GM21619 (cell line): ENCODE measurements around the gene SLC23A2.
A peak's percentile ranks its signal among the peaks of the same experiment; 100 is the strongest.

ENCODE experiments used
- ATAC-seq: cut with Tn5 transposase; IDR thresholded peaks from one replicate; pipeline ENCODE4 v1.9.1; 2021; ENCODE audit not compliant: unreplicated experiment

The SLC23A2 gene

DNA sequence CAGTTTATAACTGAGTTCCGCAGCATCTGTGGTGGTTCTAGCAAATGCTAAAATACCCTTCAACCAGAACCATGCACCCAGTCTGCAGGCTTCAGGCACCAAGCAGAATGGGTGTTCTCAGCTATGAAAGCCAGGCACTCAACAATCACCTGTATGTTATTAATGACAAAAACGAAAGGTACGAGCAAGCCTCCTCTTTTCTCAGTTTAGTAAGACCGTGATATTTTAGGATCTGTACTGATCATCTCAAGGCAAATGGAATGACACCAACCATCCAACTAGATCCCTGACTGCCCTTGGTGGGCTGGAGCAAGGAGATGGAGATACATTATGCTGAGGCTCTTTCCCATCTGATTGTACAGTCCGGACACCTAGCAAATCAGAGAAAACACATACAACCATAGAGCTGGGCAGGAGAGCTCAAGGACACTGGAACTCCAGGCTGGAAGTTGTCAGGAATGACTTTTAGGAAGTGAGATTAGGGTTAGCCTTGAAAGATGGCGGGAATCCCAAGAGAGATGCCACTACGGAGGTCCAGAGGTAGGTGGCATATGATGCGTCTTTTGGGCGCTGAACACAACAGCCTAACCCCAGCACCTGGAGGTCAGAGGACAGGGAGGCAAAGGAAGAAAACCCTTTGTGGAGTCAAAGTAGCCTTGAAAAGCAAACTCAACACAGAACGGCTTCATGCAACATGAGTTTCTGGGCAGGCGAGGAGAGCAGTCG is 33.4 kb downstream of the SLC23A2 start:
- no peak for ATAC-seq

- no peak for ATAC-seq
Observed at GRCh38 chr20:4966826-4967751, 34.2 kb downstream of the SLC23A2 start.

- no peak for ATAC-seq
Observed at GRCh38 chr20:4962241-4962855, 39.0 kb downstream of the SLC23A2 start.

DNA sequence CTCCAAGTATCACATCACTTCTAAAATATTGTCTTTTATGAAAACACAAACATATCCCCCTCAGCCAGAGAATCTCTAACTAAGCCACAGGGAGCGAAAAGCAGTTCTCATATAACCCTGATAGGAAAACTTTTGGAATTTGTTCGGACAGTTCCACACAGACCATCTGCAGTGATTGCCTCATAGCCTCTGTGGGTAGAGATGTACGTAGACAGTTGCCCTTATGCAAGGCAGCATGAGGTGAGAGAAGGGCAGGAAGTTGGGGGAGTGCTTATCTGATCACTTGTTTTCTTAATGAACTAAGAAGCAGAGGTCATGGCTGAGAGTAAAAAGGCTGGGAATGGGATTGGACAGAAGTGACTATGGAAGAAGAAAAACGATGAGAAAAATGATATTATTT is 39.6 kb downstream of the SLC23A2 start:
- no peak for ATAC-seq

- no peak for ATAC-seq
Observed at GRCh38 chr20:4959592-4959991, 41.7 kb downstream of the SLC23A2 start.

GRCh38 chr20:4957939-4958362 is 43.4 kb downstream of the SLC23A2 start:
- ATAC-seq, result no peak

- no peak for ATAC-seq
Observed at GRCh38 chr20:4957187-4957586, 44.1 kb downstream of the SLC23A2 start.

- ATAC-seq, result no peak
Observed at GRCh38 chr20:4956200-4956810, 45.0 kb downstream of the SLC23A2 start.

DNA sequence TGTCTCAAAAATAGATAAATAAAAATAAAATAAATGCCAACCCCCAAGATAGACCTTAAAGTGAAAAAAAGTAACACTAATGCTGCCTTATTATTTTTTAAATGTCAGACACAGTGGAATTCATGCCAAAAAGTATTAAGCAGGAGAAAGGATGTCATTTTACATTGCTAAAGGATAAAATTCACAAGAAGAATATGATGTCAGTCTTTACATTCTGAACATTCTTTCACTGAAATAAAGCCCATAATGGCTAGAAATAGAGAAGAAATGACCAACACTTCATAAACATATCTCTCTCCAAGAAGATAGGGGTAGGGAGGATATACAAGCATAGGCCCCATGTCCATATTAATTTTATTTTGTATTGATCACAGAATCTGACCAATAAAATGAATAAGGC is 47.4 kb downstream of the SLC23A2 start:
- ATAC-seq, result no peak

DNA sequence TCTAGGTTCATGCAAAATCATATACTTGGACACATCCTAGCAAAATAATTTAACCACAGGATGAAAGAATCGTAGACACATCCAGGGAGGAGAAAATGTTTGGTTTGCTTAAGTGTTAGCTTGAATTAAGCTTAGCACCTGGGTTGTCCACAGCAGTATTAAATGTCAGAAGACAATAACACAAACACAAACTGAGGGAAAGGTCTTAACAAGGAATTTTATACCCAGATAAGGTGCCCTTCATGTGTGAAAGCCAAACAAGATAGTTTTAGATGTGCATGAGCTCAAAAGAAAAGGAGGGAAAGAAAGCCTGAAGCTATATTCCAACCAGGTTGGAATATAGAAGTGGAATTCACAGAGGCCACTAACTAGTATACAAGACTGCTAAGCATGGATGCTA is 49.1 kb downstream of the SLC23A2 start:
- no peak for ATAC-seq

DNA sequence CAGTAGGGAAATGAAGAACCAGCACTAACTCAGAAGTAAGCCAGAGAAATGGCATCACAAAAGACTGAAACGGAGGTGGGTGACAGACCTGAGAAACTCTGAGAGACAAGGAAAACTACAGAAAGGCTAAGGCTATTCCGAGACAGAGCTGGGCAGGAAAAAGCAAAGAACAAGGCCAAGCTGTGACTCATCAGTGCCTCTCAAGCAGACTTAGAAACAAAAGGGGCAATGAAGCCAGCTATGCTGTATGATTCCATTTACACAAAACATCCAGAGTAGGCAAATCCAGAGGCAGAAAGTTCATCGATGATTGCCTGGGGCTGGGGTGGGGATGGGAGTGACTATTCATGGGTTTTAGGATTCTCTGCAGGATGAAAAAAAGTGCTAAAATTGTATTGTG is 50.0 kb downstream of the SLC23A2 start:
- no peak for ATAC-seq

GRCh38 chr20:4950841-4951240 is 50.5 kb downstream of the SLC23A2 start:
- ATAC-seq, result no peak

GRCh38 chr20:4950437-4950836 is 50.9 kb downstream of the SLC23A2 start:
- no peak for ATAC-seq

- ATAC-seq, result peak; percentile 66
Observed at GRCh38 chr20:4949833-4950178, 51.5 kb downstream of the SLC23A2 start.

DNA sequence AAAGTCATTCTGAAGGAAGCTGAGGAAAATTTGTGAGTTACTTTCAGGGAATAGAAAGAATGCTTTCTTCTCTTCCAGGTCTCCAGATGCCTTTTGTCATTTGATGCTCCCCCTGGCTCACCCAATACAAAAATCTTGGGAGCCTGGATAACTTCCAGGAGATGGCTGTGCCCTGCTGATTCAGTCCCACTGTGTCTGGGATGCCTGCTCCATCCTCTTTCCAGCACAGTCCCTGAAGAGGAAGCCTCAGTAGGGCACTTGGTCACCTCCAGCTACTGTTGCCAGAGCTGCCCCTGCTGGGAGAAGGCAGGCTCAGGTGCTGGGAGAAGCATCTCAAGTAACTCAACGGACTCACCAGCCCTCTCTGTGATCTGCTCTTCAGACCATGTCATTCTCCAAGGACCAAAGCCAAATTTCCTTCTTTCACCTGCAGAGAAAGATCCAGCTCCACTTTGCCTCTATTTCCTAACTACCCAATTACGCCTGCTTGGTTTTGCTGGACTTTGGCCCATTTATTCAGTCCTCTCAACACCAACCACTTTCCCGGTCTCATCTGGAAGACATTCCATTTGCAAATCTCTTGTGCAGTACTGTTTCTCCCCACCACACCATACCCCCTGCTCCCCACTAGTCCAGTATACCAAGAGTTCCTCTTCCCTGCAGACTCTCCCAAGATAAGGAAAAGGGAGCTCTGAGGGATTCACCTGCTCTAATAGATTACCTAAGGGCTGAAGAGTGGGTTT is 53.3 kb downstream of the SLC23A2 start:
- no peak for ATAC-seq

DNA sequence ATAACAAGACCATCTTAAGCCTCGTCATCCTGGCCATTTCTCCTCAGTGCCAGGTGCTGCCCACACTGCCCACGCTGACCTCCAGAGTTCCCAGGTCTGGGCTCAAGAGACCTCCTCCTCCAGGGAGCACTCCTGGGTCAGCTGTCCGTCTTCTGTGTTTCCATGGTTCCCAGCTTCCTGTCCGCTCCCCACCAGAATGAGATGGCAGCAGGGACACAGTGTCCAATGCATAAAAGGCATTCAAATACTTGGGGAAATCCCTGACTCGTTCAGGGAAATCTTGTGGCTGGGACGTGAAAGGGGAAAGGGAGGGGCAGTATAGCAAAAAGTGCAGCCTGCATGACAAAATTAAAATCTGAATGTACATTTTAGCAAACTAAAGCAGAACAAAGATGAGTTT is 54.3 kb downstream of the SLC23A2 start:
- no peak for ATAC-seq

- ATAC-seq, result no peak
Observed at GRCh38 chr20:4946585-4946984, 54.7 kb downstream of the SLC23A2 start.

DNA sequence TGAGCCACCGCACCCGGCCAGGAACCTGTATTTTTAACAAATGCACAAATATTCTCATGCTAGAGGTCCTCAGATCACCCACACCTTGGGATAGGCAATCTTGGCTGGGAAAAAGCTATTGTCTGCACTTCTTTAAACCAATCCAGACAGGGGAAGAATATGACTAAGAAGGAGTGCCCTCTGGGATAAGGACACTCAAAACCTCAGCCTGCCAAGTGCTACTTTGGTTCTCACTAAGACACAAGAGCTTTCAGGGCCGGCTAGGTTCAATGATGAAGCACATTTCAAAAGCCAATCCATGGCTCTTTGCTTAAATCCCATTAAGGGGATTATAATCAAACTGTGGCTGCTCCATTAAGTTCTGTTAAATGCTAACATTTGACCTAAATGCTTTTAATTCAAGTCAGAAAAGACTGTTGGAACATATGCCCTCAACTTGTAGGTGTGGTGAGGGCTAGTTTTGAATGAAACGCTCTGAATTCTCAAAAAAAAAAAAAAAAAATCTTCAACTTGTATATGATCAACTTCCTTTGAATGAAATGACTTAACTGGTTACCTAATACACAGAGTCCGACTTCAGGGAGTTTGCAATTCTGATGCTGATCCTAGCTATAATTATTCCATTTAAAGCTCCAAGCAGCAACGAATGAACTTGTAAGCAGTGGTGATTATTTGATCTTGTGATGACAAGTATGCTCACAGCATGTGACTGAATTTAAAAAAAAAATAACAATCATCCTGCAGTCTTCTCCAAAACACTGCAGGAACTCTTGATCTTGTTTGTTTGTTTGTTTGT is 56.6 kb downstream of the SLC23A2 start:
- ATAC-seq, result no peak

DNA sequence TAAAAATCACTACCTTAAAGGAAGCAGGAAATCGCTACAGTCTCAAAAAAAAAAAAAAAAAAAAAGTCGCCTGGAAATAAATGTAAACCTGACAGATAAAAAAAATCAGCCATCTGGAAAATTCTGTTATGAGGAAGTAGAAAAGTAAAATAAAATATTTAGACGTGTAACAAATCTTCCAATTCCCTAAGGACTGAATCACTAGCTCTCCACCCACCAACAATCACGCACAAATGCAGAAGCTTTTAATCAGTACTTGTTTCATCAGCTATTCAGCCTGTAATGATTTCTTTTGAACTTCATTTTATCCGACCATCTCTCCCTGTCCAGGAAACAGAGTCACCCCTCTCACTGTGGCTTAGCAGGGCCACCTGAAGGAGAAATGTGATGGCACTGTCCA is 59.0 kb downstream of the SLC23A2 start:
- no peak for ATAC-seq
